Large intestine (tissue), 3 donors: Measurements from ENCODE around the gene TUBA4A. TPM values are rescaled to one million over a fixed set of nuclear protein-coding genes. Genes with fewer than 3 reads are reported as not detected.
"Not testable (repeated sequence)": the region's sequence is repeated elsewhere in the genome, so short reads cannot be mapped to it uniquely, and the experiment has no call there.

ENCODE experiments used
- DNase-seq, 2 donors: peaks; one replicate each; pipeline versions ENCODE4 v3.0.0 to v3.0.0-alpha.2; 2013
- H3K27ac ChIP-seq: one replicate; pipeline ENCODE4 v1.5.1; 2013; ENCODE audit warnings: low read length
- H3K27me3 ChIP-seq: 2 replicates; pipeline ENCODE4 v1.6.1; 2013; ENCODE audit warnings: low read length; ENCODE audit not compliant: control insufficient read depth, insufficient read depth
- H3K36me3 ChIP-seq: 2 replicates; pipeline ENCODE4 v1.6.1; 2013; ENCODE audit warnings: low read length; ENCODE audit not compliant: control insufficient read depth, insufficient read depth
- H3K4me1 ChIP-seq: one replicate; pipeline ENCODE4 v1.6.1; 2013; ENCODE audit warnings: low read length; ENCODE audit not compliant: control insufficient read depth, insufficient read depth
- H3K4me3 ChIP-seq: one replicate; pipeline ENCODE4 v1.5.1; 2013; ENCODE audit warnings: low read length
- H3K9me3 ChIP-seq: one replicate; pipeline ENCODE4 v1.6.1; 2013; ENCODE audit warnings: mild to moderate bottlenecking, low read depth, low read length, moderate library complexity; ENCODE audit not compliant: control insufficient read depth
- WGBS: methylation state at CpG from one replicate; pipeline ENCODE4 v1.1.5; 2013; ENCODE audit warnings: low lambda C conversion rate; ENCODE audit not compliant: insufficient coverage; 5-methylcytosine and 5-hydroxymethylcytosine counted together
- polyA plus RNA-seq: library from polyadenylated mRNA; unstranded; fragments of 120-200 nt; gene quantifications from one replicate; pipeline ENCODE4 v1.2.1, GENCODE V29; 2013

Gene TUBA4A
- polyA plus RNA-seq, 1 donor: 25.6 TPM

GRCh38 chr2:219204425-219205164 lies 49.1 kb downstream of the TUBA4A start:
- Histone ChIP-seq H3K36me3 (peaks cover 21% of the 10 kb centered on the region), H3K4me3 (no peak overlapping the region), H3K4me1 (peaks cover 19% of the 10 kb centered on the region), H3K27me3 (no peaks in the 10 kb centered on the region), H3K27ac (no peak overlapping the region), H3K9me3 (peaks cover 3% of the 10 kb centered on the region)
- 80% methylated on average over 1 of the region's 7 CpGs for WGBS
- no peak for DNase-seq

- H3K27ac ChIP-seq, DNase-seq, H3K4me3 ChIP-seq, H3K27me3 ChIP-seq, H3K9me3 ChIP-seq, H3K36me3 ChIP-seq, H3K4me1 ChIP-seq: not testable (repeated sequence)
- no CpG with 5 or more reads among the region's 21 CpGs for WGBS
Observed at GRCh38 chr2:219201331-219201730, 52.4 kb downstream of the TUBA4A start.

- not testable (repeated sequence) for H3K27me3 ChIP-seq, H3K36me3 ChIP-seq, DNase-seq, H3K4me1 ChIP-seq, H3K27ac ChIP-seq, H3K4me3 ChIP-seq, H3K9me3 ChIP-seq
- no CpG with 5 or more reads among the region's 26 CpGs for WGBS
Observed at GRCh38 chr2:219200502-219201326, 53.0 kb downstream of the TUBA4A start.

Other genes starting within 250 kb of the TUBA4A start
- 3.4 TPM for gene CFAP65, start 212.4 kb downstream of the TUBA4A start, polyA plus RNA-seq
- gene IHH, start 193.0 kb downstream of the TUBA4A start, polyA plus RNA-seq: 68.4 TPM
- 33.9 TPM for gene NHEJ1, start 93.1 kb downstream of the TUBA4A start, polyA plus RNA-seq
- 6.2 TPM for gene SLC23A3, start 83.9 kb downstream of the TUBA4A start, polyA plus RNA-seq
- gene CNPPD1, start 77.0 kb downstream of the TUBA4A start, polyA plus RNA-seq: 56.2 TPM
- gene RETREG2, start 75.6 kb downstream of the TUBA4A start, polyA plus RNA-seq: 82.0 TPM
- 54.6 TPM for gene ZFAND2B, start 47.1 kb downstream of the TUBA4A start, polyA plus RNA-seq
- 43.7 TPM for gene ABCB6, start 35.0 kb downstream of the TUBA4A start, polyA plus RNA-seq
- 41.2 TPM for gene ATG9A, start 24.3 kb downstream of the TUBA4A start, polyA plus RNA-seq
- 65.8 TPM for gene ANKZF1, start 24.1 kb downstream of the TUBA4A start, polyA plus RNA-seq
- gene GLB1L, start 8.5 kb downstream of the TUBA4A start, polyA plus RNA-seq: 20.9 TPM
- gene STK16, start 8.4 kb downstream of the TUBA4A start, polyA plus RNA-seq: 36.2 TPM
- gene TUBA4B, start 675 bp downstream of the TUBA4A start, polyA plus RNA-seq: not detected
- 46.9 TPM for gene DNAJB2, start 25.4 kb upstream of the TUBA4A start, polyA plus RNA-seq
- 9.2 TPM for gene PTPRN, start 55.5 kb upstream of the TUBA4A start, polyA plus RNA-seq
- 0.46 TPM for gene RESP18, start 78.8 kb upstream of the TUBA4A start, polyA plus RNA-seq
- 149 TPM for gene DNPEP, start 134.0 kb upstream of the TUBA4A start, polyA plus RNA-seq
- gene DES, start 164.5 kb upstream of the TUBA4A start, polyA plus RNA-seq: 429 TPM
- gene SPEG, start 180.9 kb upstream of the TUBA4A start, polyA plus RNA-seq: 35.1 TPM
- gene GMPPA, start 245.0 kb upstream of the TUBA4A start, polyA plus RNA-seq: 54.0 TPM